ENCODE measurements around the gene PUM1.
"Not testable (repeated sequence)": the region's sequence is repeated elsewhere in the genome, so short reads cannot be mapped to it uniquely, and the experiment has no call there.

Gene PUM1

DNA sequence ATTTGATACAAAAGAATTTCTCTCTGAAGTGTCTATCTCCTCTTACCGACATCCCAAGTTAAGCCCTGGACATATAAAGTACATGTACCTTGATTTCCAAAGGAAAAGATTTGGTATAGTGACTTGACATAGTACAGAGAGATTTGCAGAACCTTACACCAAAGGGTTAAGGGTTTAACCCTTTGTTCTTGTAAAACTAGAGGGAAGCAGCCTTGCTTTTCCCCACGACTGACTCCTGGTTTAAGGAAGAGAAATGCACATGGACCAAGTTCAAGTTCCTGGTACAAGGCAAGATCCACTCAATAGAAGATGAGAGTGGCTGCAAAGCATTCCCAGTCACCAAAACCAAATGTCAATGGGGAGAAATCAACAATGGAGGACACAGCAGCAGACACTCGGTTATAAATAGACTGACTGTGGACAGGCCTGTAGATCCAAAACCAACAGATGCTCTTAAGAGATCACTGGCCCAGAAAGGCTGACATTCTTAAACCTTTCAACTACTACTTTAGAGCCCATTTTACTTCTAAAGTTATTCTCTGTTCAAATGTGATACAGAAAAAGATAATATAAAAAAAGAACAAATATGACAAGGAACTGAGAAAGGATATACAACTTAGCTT is 69.4 kb downstream of the PUM1 start:
- no peak for DNase-seq (ENCODE audit: low spot score)

DNA sequence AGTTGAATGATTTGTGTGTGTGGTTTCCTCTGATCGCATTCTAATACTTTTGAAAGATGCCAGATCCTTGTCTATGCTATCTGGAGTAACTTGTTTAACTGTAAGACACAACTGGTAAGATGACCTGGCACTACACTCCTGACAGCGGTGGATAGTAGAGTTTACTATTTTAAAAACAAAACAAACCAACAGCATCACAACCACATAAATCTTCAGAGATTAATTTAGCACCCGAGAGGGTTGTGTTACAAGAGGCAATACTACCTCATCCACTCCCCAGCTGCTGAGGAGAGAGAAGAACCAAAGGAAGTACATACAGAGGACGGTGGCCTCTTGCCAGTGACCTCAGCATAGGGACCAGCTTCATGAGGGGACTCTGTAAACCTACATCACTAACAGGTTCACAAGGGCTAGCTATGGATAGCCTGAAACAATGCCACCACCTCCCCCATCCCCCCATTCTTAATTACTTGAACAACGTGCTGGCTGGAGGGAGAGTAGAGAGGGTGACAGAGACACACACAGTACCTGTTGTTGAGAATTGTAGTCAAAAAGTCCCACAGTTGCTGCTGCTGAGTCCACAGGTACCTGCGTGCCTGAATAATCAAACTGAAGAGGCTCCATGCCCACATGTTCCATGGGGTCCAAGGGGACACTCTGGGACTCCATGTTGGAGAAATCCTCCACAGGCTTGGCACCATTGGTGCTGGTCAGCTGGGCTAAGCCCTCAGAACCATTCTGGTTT is 73.5 kb downstream of the PUM1 start:
- DNase-seq (ENCODE audit: low spot score): no peak

DNA sequence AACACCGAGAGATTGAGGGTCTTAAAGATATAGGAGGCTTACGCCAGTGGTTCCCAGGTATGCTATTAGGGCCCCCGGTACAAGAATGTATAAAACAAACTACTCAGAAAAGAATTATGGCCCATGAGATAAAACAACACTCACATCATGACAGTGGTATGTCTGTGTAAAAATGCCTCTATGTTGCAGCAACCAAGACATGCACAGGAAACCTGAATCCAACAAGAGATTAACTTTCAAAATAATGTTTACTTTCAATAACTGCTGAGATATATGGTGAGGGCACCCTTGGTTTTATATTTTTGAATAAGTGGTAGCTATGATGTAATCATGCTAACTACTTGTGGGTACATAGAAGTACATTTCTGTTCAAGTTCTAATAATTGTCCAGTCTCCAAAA is 74.9 kb downstream of the PUM1 start:
- DNase-seq (ENCODE audit: low spot score): no peak

DNA sequence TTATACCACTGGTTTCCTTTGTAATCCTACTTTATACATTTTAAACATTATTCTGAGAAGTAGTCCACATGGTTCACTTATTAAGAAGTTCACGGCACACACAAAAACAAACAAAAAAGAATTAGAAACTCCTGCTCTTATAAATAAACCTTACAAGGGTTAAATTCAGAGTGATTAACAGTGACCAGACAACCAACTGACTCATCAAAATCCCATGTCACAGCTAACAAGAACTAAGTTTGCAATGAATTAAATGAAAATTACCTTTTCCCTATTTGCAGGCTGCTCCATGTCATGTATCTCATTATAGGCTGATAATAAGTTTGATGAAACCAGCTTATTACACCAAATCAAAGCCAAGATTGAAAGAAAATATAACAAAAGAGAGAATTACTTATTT is 77.5 kb downstream of the PUM1 start:
- DNase-seq (ENCODE audit: low spot score): peak; percentile 30

DNA sequence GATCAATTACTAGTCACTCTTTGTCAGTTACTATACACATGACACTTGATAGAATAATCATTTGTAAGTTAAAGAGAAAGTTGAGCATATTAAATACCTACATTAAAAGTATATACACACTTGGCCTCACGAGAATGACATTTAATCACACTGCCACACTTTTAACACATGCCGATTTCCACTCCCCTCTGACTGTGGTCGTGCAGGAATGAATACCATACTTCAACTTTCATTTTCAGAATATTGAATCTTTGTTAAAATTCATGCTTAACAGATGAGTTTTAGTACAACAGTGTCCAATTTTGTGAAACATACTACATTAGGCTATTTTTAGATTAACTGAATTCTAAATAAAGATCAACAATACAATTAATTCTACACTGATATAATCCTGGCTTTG is 78.8 kb downstream of the PUM1 start:
- DNase-seq (ENCODE audit: low spot score): no peak

DNA sequence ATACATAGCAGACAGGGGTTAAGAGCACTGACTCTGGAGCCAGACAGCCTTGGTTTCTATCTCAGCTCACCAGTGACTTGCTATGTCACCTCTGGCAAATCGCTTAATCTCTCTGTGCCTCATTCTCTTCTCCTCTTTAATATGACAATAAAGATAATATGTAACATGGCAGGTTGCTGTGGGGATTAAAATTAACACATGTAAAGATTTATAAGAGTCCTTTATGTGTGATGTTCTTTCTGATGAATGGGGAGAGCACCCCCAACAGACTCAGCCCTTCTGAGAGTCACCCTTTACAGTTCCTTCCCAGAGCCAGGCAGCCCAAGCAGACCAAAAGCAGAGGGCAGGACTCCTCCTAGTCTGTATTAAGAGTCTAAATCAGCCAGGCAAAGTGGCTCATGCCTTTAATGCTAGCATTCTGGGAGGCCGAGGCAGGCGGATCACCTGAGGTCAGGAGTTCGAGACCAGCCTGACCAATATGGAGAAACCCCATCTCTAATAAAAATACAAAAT is 80.5 kb downstream of the PUM1 start:
- no peak for DNase-seq (ENCODE audit: low spot score)

DNA sequence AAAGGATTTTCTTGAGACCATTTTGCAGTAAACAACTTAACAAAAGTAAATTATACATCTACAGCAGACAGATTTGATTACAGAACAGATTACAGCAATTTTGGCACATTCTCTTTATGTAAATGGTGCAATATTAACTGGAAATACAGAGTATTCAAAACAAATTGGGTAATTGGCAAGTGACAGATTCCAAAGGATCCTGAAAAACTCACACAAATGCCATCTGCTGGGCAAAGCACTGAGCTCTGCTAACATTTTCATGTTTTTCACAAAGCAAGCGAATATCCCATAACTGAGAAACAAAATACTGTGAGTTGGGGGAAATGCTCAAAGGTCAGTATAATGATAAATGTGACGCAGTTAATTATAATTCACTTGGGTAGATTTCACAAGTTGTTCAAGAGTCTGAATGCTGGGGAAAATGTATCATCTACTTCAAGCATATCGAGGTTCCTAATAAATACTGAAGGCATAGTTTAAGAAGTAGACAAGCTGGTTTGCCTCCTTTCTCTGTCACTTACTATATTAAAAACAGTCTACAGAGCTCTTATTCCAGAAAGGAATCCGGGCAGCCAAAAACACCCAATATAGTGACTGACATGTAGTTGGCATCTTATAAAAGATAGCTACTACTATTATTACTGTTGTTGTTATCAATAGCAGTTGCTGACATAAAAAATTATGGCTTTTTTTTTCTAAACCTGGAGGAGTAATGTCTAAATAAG is 81.2 kb downstream of the PUM1 start:
- no peak for DNase-seq (ENCODE audit: low spot score)

DNA sequence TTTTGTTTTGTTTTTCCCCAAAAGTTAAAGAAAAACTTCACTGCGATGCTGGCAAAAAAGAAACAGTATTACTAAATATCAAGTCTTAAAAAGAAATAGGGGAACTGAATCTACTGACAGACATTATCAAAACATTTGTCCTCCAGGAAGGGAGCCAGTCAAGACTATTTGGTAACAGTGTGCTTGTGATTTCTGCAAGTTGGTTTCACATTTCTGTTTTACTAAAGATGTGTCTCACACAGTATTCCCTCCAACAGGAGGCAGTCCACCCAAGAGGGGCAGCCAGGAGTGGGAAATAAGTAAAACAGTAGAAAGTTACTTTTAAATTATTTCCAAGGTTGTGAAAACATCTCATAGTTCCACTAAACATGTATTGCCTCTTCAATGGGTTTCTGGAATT is 82.6 kb downstream of the PUM1 start:
- no peak for DNase-seq (ENCODE audit: low spot score)

DNA sequence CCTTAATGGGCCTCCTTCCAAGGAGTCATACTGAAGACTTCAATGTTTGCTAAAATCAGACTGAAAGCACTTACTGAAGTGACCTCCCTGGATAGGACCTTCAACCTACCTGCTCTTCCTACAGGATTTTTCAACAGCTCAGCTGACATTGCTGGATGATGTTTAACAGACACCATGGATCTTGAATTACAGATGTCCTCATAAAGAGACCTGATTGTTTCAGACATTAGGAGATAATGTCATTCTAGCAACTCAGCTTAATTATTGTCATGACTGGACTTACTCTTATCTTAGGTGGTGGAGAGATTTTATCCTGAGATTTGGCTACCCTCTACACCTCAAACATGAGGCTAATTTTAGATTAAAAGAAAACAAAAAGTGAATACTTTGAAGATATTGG is 83.1 kb downstream of the PUM1 start:
- DNase-seq (ENCODE audit: low spot score): no peak

DNA sequence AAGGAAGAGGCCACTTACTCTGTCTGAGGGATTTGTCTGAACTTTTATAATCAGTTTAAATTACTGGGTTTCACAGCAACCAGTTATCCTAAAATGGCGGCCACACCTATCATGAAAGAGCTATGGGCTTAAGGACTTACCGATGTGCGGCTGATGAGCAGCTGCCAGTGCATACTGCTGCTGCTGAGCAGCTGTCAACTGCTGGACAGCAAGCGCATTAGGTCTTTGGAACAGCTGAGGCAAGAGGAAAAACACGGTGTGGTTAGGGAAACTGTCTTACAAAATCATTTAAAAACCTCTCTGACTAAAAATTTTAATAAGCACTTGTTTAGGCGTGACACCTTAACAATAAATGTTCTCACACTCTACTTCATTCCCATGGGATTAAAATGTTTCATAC is 84.3 kb downstream of the PUM1 start:
- DNase-seq (ENCODE audit: low spot score): no peak

DNA sequence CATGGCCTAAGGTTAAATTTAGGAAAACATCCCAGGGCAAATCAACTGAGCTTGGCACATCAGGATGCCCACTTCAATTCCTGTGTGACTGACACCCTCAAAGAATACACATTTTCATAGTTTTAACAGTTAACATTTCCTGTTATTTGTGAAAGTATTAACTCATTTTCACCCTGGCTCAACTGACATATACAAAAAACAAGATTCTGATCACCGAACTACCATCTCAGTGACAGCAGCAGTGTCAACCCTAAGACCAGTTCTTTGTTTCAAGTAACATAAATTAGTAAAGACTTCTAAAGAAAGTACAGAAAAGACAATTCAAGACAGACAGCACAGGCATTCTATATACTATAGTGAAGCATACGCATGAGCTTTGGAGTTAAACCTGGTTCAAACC is 88.0 kb downstream of the PUM1 start:
- no peak for DNase-seq (ENCODE audit: low spot score)

DNA sequence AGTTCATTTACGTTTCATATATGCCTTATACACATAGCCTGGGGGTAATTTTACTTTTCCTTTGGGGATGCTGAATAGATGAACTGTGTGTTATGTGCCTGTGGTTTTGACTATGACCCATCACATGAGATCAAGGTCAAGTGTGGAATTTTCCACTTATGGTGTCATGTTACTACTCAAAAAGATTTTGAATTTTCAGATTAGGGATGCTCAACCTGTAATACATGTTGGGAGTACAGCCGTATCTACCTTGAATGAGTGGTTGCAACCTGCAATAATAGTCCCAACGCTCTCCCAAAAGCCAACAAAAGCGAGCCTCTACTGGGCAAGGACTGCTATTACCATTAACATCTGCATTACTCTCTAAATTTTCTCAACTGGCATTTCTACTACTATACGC is 88.4 kb downstream of the PUM1 start:
- peak; percentile 26 for DNase-seq (ENCODE audit: low spot score)

DNA sequence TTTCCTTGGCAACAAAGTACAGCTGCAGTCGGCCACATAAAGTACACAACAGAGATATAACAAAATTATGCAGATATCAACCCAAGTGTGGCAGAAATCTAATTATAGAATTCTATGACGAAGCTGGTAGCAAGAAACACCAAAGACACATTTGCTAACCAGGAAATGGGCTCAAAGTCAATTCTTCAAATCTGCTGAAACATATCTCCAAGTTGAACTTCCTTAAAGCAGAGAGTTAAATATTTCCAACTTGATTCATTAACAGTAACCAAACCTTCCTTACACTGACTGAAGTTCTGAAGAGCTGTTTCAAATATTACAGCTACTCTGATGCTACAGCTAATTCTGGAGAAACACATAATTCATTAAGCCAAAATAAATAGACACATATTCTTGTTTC is 89.4 kb downstream of the PUM1 start:
- peak; percentile 86 for DNase-seq (ENCODE audit: low spot score)

DNA sequence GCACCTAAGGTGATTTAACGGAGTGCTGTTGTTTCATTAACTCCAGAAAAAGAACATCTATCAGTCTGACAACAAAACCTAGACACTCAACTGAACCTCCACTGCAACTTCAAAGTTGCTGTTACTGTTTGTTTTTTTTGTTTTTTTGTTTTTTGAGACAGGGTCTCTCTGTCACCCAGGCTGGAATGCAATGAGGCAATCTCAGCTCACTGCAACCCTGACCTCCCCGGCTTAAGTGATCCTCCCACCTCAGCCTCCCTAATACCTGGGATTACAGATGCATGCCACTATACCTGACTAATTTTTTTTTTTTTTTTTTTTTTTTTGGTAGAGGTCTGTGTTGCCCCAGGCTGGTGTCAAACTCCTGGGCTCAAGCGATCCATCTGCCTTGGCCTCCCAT is 90.3 kb downstream of the PUM1 start:
- no peak for DNase-seq (ENCODE audit: low spot score)

DNA sequence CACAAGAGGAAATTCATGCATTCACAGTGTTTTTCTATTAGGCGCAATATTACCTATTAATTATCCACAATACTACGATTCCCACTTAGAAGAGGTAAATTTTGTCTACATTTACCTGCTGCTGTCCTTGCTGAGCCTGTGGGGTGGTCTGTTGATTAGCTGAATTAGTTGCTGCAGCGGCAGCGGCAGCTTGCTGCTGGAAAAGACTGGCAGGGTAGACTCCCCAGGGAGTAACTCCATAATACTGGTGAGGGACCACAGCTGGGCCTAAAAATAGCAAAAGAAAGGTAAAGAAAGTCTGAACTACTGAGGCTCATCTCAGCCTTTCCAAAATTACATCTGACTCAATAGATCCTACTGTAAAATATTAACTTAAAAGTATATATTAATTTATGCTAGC is 91.0 kb downstream of the PUM1 start:
- no peak for DNase-seq (ENCODE audit: low spot score)

DNA sequence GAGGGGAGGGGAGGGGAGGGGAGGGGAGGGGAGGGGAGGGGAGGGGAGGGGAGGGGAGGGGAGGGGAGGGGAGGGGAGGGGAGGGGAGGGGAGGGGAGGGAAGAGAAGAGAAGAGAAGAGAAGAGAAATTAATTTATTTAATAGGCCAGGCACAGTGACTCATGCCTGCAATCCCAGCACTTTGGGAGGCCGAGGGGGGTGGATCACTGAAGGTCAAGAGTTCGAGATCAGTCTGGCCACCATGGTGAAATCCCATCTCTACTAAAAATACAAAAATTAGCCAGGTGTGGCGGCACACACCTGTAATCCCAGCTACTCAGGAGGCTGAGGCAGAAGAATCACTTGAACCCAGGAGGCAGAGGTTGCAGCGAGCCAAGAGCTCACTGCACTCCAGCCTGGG is 93.2 kb downstream of the PUM1 start:
- not testable (repeated sequence) for DNase-seq (ENCODE audit: low spot score)

DNA sequence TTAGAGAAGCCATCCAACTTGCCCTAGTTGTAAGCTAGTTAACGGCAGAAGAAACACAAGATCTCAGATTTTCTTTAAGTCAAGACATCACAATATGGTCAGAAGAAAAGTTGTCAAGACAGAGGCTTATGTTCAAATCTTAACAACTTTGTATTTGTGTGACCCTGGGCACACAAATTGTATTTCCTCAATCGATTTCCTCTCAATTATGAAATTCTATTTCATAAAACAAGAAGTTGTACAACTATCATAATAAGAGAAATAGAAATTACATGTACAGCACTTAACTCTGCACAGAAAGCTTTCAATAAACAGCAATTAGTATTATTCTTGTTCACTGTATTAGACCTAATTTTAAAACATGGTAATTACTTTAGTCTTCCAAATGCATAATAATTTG is 94.0 kb downstream of the PUM1 start:
- DNase-seq (ENCODE audit: low spot score): no peak

DNA sequence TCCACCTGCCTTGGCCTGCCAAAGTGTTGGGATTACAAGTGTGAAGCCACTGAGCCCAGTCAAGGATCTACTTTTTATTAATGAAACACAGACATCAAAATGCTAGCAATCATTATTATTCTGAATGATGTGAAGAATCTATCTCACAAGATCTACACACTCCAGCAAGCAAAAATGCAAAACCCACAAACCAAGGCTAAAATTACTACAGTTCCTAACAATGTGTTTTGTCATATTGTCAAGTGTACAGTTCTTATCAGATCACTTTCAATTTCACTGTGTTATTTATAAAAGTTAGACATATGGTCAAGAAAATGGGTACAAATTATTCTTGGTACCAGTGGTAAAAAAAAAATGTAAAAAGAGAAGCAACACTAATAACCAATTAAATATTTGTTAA is 95.6 kb downstream of the PUM1 start:
- no peak for DNase-seq (ENCODE audit: low spot score)

DNA sequence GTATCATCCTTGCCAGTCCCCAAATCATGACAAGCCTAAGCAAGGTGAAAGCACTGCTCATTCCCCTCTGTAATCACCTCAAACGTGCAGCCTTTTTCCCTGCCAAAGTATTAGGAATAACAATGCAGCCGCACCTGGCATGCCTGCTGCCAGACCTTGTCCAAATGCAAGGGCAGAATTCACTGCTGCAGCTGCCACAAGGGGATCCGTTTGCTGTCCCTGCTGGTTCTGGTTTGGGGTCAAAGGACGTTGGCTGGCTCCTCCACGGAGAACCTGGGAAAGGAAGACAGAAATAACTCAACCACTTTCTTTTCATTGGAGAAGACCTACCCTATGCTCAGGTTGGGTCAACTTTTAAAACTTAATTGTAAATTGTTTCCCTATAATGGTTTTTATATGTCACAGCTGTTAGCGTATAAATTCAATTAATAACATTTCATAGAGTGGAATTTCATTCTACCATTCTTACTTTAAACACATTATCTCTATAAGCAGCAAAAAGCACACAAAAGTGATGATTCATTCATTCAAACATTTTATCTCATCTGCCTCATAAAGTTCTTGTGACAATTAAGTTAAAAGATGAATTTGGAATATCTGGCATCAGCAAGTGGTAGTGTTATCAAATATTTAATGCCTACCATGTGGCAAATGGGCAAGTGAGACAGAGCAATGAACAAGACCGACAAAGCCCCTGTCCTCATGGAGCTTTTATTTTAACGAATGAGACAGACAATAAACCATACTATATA is 97.1 kb downstream of the PUM1 start:
- DNase-seq (ENCODE audit: low spot score): no peak

DNA sequence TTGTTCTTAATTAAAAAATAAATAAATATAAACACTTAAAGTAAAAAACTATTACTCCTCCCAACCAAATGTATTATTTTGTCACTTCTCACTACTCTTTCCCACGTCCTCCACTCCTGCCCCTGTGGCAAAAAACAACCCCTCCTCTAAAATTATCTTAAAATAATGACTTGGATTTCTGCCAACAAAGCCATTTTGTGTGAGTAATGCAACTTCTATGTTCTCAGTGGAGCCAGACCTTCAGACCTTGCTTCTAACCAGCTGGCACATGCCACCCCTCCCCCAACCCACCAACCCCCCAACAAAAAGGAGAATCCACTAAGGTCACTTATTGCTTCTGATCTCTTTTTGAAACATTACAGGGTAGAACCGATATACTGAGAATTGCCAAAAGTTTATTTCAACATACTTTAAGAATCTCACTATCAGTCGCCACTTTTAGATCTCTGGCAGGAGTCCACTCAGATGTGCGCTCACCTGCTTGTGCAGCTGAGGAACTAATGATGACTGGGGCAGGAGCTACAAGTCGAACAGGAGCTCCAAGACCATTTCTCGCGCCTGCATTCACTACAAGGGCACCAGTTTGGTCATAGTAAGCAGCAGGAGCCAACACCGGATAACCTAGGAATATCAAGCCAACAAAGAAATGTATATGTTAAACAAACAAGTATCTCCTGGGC is 98.7 kb downstream of the PUM1 start:
- DNase-seq (ENCODE audit: low spot score): peak; percentile 60

DNA sequence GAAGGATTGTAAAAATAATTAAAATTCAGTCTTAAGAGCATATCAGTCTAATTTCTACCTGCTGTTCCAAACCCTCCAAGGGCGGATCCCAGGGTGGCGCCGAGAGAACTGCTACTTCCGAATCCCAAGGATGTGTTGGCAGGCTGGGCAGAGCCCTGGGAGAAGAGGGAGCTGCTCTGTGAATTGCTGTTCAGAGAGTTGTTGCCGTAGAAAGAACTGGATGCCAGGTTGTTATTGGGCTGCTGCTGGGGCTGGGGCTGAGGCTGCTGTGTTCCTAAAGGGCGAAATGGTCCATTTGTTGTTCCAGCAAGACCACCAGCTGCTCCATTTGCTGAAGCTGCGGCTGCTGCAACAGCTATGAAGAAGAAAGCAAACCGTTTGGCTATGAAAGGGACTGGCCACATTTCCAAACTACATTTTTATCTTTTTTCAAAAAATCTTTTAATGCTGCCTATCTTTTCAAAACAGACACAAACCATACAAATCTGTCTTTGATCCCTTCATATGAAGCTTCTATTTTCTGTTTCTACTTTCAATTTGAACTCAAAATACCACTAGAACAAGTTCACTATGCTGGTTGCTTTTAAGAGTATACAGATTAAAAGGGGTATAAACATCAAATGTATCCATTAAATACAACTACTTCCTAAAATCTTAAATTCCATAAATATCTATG is 99.5 kb downstream of the PUM1 start:
- no peak for DNase-seq (ENCODE audit: low spot score)
